Tibial nerve (tissue), 4 donors: ENCODE results near the gene GRB7. TPM values are rescaled to one million over a fixed set of nuclear protein-coding genes. Genes with fewer than 3 reads are reported as not detected.
A peak's percentile ranks its signal among the peaks of the same experiment; 100 is the strongest.

ENCODE experiments used
- DNase-seq, 2 donors: peaks; one replicate each; pipeline ENCODE4 v3.0.0-alpha.2; 2019; ENCODE audit warnings: low spot score in 2 of 2
- H3K27ac ChIP-seq, 4 donors: fragments of 200-600 bp; sonication (generic) in 3 of 4; one replicate each; pipeline ENCODE4 v1.5.1; 2017 to 2019; ENCODE audit warnings: mild to moderate bottlenecking in 1 of 4
- H3K27me3 ChIP-seq, 2 donors: fragments of 200-600 bp; sonication (generic) in 1 of 2; one replicate each; pipeline versions ENCODE4 v1.5.1 to v1.6.0; 2017 to 2019
- H3K36me3 ChIP-seq, 3 donors: fragments of 200-600 bp; sonication (generic); one replicate each; pipeline ENCODE4 v1.5.1; 2018 to 2019
- H3K4me1 ChIP-seq, 4 donors: fragments of 200-600 bp; sonication (generic) in 3 of 4; one replicate each; pipeline ENCODE4 v1.5.1; 2017 to 2019
- H3K4me3 ChIP-seq, 4 donors: fragments of 200-600 bp; sonication (generic) in 3 of 4; one replicate each; pipeline ENCODE4 v1.5.1; 2017 to 2019; ENCODE audit warnings: mild to moderate bottlenecking in 1 of 4, moderate library complexity in 1 of 4
- H3K9me3 ChIP-seq, 4 donors: fragments of 200-600 bp; sonication (generic) in 3 of 4; one replicate each; pipeline ENCODE4 v1.5.1; 2017 to 2019
- CTCF ChIP-seq, 5 experiments: fragments of 200-600 bp in 3 of 5; fragments of 450-650 bp in 2 of 5; sonication (generic) in 3 of 5; IDR thresholded peaks; one replicate each; pipeline ENCODE4 v1.5.1; 2016 to 2019; ENCODE audit warnings: antibody characterized with exemption in 5 of 5, mild to moderate bottlenecking in 3 of 5, moderate library complexity in 2 of 5
- EP300 ChIP-seq, 2 donors: sonication (generic); formaldehyde crosslinking; IDR thresholded peaks; one replicate each; pipeline ENCODE4 v1.6.1; 2017; ENCODE audit warnings: antibody characterized with exemption in 2 of 2, mild to moderate bottlenecking in 1 of 2
- POLR2A ChIP-seq, 2 donors: fragments of 450-650 bp; IDR thresholded peaks; one replicate each; pipeline ENCODE4 v1.6.1; 2017; ENCODE audit warnings: antibody characterized with exemption in 2 of 2, mild to moderate bottlenecking in 2 of 2, moderate library complexity in 2 of 2
- WGBS, 2 donors: methylation state at CpG; one replicate each; pipeline ENCODE4 v1.1.5; 2018; 5-methylcytosine and 5-hydroxymethylcytosine counted together
- total RNA-seq, 4 donors: library from RNA; depleted of rRNA; stranded (reverse); fragments of >200 nt; gene quantifications; one replicate each; pipeline ENCODE4 v1.1.0, GENCODE V29; 2016

The GRB7 gene
- total RNA-seq, 4 donors from 2014 or later, result 0.21 to 0.39 (median 0.30) TPM; not detected in 1

- H3K27me3 ChIP-seq, result peaks cover 0 to 4% of the 10 kb centered on the region in 2 donors
- peak overlapping the region; percentile 62 to 74 (median 65) for H3K4me3 ChIP-seq
- TF ChIP-seq POLR2A (IDR thresholded peaks at IDR 0.05) (no peak), EP300 (IDR thresholded peaks at IDR 0.05) (no peak), CTCF (IDR thresholded peaks at IDR 0.05) (no peak)
- H3K27ac ChIP-seq, result peak overlapping the region; percentile 87 to 97 (median 94)
- DNase-seq, result no peak
- WGBS, 2 donors, result 6 to 50% methylated on average over 6 to 48 of the region's 55 CpGs
- H3K36me3 ChIP-seq, result no peaks in the 10 kb centered on the region
- no peaks in the 10 kb centered on the region for H3K9me3 ChIP-seq
- H3K4me1 ChIP-seq, result peaks cover 0 to 25% (median 7%) of the 10 kb centered on the region in 4 donors
Observed at GRCh38 chr17:39753514-39754160, 15.9 kb downstream of the GRB7 start.

GRCh38 chr17:39754161-39754957 is 16.6 kb downstream of the GRB7 start:
- H3K4me1 ChIP-seq, result peaks cover 0 to 25% (median 7%) of the 10 kb centered on the region in 4 donors
- 0 to 2% methylated on average over 24 to 54 of the region's 91 CpGs for WGBS, 2 donors
- H3K36me3 ChIP-seq, result no peaks in the 10 kb centered on the region
- DNase-seq, result peak; percentile 71 to 76
- peak overlapping the region; percentile 87 to 97 (median 94) for H3K27ac ChIP-seq
- H3K27me3 ChIP-seq, result peaks cover 0 to 4% of the 10 kb centered on the region in 2 donors
- no peaks in the 10 kb centered on the region for H3K9me3 ChIP-seq
- peak; percentile 38 to 86 for TF ChIP-seq EP300 (IDR thresholded peaks at IDR 0.05)
- TF ChIP-seq POLR2A (IDR thresholded peaks at IDR 0.05), result peak; percentile 48 to 69
- peak; percentile 98 to 100 (median 100) for TF ChIP-seq CTCF (IDR thresholded peaks at IDR 0.05)
- H3K4me3 ChIP-seq, result peak overlapping the region; percentile 62 to 74 (median 65)

- DNase-seq, result peak in 1 of 2 donors; percentile 22
- no peak for TF ChIP-seq CTCF (IDR thresholded peaks at IDR 0.05)
- TF ChIP-seq POLR2A (IDR thresholded peaks at IDR 0.05), result no peak
- TF ChIP-seq EP300 (IDR thresholded peaks at IDR 0.05), result no peak
- peaks cover 0 to 25% (median 7%) of the 10 kb centered on the region in 4 donors for H3K4me1 ChIP-seq
- H3K27me3 ChIP-seq, result peaks cover 0 to 5% of the 10 kb centered on the region in 2 donors
- H3K4me3 ChIP-seq, result peak overlapping the region; percentile 62 to 74 (median 65)
- H3K36me3 ChIP-seq, result no peaks in the 10 kb centered on the region
- 23 to 32% methylated on average over 18 to 21 of the region's 21 CpGs for WGBS, 2 donors
- no peaks in the 10 kb centered on the region for H3K9me3 ChIP-seq
- H3K27ac ChIP-seq, result peak overlapping the region; percentile 87 to 97 (median 94)
Observed at GRCh38 chr17:39754958-39755553, 17.3 kb downstream of the GRB7 start.

GRCh38 chr17:39755554-39756379 is 18.0 kb downstream of the GRB7 start:
- no peaks in the 10 kb centered on the region for H3K9me3 ChIP-seq
- H3K4me3 ChIP-seq, result peak overlapping the region in 1 of 4 donors; percentile 74
- TF ChIP-seq CTCF (IDR thresholded peaks at IDR 0.05), result no peak
- TF ChIP-seq EP300 (IDR thresholded peaks at IDR 0.05), result no peak
- TF ChIP-seq POLR2A (IDR thresholded peaks at IDR 0.05), result no peak
- WGBS, 2 donors, result 57 to 62% methylated on average over 18 of the region's 18 CpGs
- peaks cover 0 to 25% (median 7%) of the 10 kb centered on the region in 4 donors for H3K4me1 ChIP-seq
- H3K27me3 ChIP-seq, result peaks cover 0 to 12% of the 10 kb centered on the region in 2 donors
- no peak for DNase-seq
- no peaks in the 10 kb centered on the region for H3K36me3 ChIP-seq
- H3K27ac ChIP-seq, result peak overlapping the region in 3 of 4 donors; percentile 92 to 97 (median 96)
